GM12874 (cell line): ENCODE data around the gene TOR1B.

Experiments used
- TF ChIP-seq, protein P1 (sequence below): IDR thresholded peaks from 2 replicates; pipeline ENCODE4 v1.5.1; 2011; ENCODE audit warnings: low read depth, mild to moderate bottlenecking, control low read depth, low read length, moderate library complexity; ENCODE audit not compliant: insufficient read depth

TOR1B gene

GRCh38 chr9:129835128-129835859 lies 32.3 kb downstream of the TOR1B start, which contains the start of the genes C9orf78 and USP20:
TSS of gene C9orf78 (minus strand) at chr9:129835275. CDS start at chr9:129835221, 54 bp downstream.
TSS of gene USP20 (plus strand) at chr9:129835458. CDS start at chr9:129852556, 17,098 bp downstream.
- TF ChIP-seq, protein P1, sequence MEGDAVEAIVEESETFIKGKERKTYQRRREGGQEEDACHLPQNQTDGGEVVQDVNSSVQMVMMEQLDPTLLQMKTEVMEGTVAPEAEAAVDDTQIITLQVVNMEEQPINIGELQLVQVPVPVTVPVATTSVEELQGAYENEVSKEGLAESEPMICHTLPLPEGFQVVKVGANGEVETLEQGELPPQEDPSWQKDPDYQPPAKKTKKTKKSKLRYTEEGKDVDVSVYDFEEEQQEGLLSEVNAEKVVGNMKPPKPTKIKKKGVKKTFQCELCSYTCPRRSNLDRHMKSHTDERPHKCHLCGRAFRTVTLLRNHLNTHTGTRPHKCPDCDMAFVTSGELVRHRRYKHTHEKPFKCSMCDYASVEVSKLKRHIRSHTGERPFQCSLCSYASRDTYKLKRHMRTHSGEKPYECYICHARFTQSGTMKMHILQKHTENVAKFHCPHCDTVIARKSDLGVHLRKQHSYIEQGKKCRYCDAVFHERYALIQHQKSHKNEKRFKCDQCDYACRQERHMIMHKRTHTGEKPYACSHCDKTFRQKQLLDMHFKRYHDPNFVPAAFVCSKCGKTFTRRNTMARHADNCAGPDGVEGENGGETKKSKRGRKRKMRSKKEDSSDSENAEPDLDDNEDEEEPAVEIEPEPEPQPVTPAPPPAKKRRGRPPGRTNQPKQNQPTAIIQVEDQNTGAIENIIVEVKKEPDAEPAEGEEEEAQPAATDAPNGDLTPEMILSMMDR = no peak

- TF ChIP-seq, protein P1 = no peak
Observed at GRCh38 chr9:129835860-129836223, 32.9 kb downstream of the TOR1B start.

- TF ChIP-seq, protein P1 = no peak
Observed at GRCh38 chr9:129836311-129837007, 33.5 kb downstream of the TOR1B start.

- TF ChIP-seq, protein P1 = no peak
Observed at GRCh38 chr9:129838707-129839259, 35.8 kb downstream of the TOR1B start.

DNA sequence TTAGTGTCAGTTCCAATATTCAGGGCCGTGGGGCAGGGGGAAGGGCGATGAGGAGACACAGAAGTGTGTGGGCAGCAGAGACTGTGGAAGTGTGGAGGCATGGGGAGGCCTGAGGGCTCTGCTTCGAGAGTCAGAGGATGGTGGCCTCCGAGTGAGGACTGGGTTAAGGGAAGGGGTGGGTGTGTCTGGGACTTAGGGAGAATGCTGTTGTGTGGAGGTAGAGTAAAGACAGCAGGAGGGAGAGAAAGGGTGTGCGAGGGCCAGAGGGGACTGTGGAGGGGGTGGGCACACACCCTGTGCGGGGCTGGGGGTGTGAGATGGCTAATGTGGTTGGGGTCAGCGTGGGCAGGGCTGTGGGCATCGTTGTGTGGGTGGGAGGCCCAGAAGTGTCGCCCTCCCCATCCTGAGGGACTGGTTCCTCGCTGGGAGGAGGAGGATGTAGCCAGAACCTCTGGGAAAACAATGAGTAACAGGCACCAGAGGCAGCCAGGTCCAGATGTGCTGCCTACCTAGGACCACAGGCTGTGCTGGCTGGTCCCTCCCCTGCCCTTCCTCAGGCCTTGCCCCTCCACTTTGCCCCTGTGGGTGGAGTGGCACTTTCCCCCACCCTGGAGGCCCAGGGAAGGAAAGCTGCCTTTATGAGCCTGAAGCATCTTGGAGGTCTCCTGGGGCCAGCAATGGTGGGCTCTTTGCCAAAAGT lies 36.5 kb downstream of the TOR1B start:
- TF ChIP-seq, protein P1 = no peak

DNA sequence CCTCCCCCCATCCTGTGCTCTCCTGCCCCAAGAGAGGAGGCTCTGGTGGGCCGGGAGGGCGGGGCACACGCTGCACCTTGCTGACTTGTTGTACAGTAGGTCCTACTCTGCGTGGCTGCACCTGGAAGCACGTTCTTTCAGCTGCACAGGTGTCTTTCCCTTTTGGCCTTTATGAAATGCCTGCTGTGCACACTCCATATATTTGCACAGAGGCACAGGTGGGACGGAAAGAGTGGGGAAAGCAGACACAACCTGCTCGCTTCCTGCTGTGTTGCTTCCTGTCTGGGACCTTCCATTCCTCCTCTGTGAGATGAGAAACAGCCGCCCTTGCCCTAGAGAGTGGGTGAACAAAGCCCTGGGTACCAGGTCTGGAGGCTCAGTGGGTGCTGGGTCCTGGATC lies 37.0 kb downstream of the TOR1B start:
- TF ChIP-seq, protein P1 = no peak

DNA sequence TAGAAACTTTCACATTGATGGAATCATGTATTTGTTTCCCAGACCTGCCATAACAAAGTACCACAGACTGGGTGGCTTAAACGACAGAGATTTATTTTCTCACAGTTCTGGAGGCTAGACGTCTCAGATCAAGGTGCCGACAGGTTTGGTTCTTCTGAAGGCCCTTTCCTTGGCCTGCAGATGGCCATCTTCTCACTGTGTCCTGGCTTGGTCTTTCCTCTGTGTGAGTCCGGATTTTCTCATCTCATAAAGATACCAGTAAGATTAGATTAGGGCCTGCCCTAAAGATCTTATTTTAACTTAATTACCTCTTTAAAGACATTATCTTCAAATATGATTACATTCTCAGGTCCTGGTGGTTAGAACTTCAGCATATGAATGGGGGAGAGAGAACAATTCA lies 38.1 kb downstream of the TOR1B start:
- TF ChIP-seq, protein P1 = no peak
